ENCODE measurements around the gene MYO15A.

- TF ChIP-seq POLR2A (IDR thresholded peaks at IDR 0.05) (no peak), CTCF (IDR thresholded peaks at IDR 0.05) (no peak)
Measured at GRCh38 chr17:18194394-18194793, 85.8 kb downstream of the MYO15A start.
